Neural progenitor cell (in vitro differentiated cells): ENCODE data around the gene PHF12. TPM values are rescaled to one million over a fixed set of nuclear protein-coding genes. Genes with fewer than 3 reads are reported as not detected.

Source experiments
- DNase-seq: peaks from one replicate; pipeline ENCODE4 v3.0.0-alpha.2; 2016; ENCODE audit warnings: low spot score
- H2AFZ ChIP-seq: fragments of 200-600 bp; sonication (generic); replicated peaks from 2 replicates; pipeline ENCODE4 v1.6.1; 2016; ENCODE audit warnings: antibody characterized with exemption
- H3F3A ChIP-seq: fragments of 200-600 bp; sonication (generic); 2 replicates; pipeline ENCODE4 v1.6.1; 2016; ENCODE audit warnings: antibody characterized with exemption, low read depth
- H3K27ac ChIP-seq: fragments of 200-600 bp; sonication (generic); 2 replicates; pipeline ENCODE4 v1.5.1; 2016; ENCODE audit warnings: mild to moderate bottlenecking
- H3K27me3 ChIP-seq: fragments of 200-600 bp; sonication (generic); 2 replicates; pipeline ENCODE4 v1.6.1; 2016; ENCODE audit warnings: mild to moderate bottlenecking, moderate library complexity
- H3K36me3 ChIP-seq: fragments of 200-600 bp; sonication (generic); 2 replicates; pipeline ENCODE4 v1.5.1; 2016
- H3K4me1 ChIP-seq: fragments of 200-600 bp; sonication (generic); 2 replicates; pipeline ENCODE4 v1.6.1; 2016; ENCODE audit warnings: mixed run types
- H3K4me2 ChIP-seq: fragments of 200-600 bp; sonication (generic); 2 replicates; pipeline ENCODE4 v1.6.1; 2016
- H3K4me3 ChIP-seq: fragments of 200-600 bp; sonication (generic); 2 replicates; pipeline ENCODE4 v1.5.1; 2016
- H3K79me2 ChIP-seq: fragments of 200-600 bp; sonication (generic); 2 replicates; pipeline ENCODE4 v1.6.1; 2016; ENCODE audit warnings: low read depth
- H3K9ac ChIP-seq: fragments of 200-600 bp; sonication (generic); 2 replicates; pipeline ENCODE4 v1.6.1; 2016
- H3K9me3 ChIP-seq: fragments of 200-600 bp; sonication (generic); 2 replicates; pipeline ENCODE4 v1.5.1; 2016; ENCODE audit warnings: low read depth
- H4K20me1 ChIP-seq: fragments of 200-600 bp; sonication (generic); 2 replicates; pipeline ENCODE4 v1.6.1; 2016; ENCODE audit warnings: low read depth
- H3K27ac Mint-ChIP-seq: 3 replicates; pipeline ENCODE4 v1.8.0; 2021; ENCODE audit warnings: mixed read lengths
- H3K27me3 Mint-ChIP-seq: 2 replicates; pipeline ENCODE4 v1.8.0; 2022; ENCODE audit warnings: low read depth, mild to moderate bottlenecking, inconsistent platforms, moderate library complexity, mixed read lengths; ENCODE audit not compliant: insufficient read depth
- H3K36me3 Mint-ChIP-seq: 3 replicates; pipeline ENCODE4 v1.8.0; 2021; ENCODE audit warnings: mixed read lengths
- H3K4me1 Mint-ChIP-seq: 3 replicates; pipeline ENCODE4 v1.8.0; 2021; ENCODE audit warnings: mixed read lengths
- H3K4me3 Mint-ChIP-seq: 3 replicates; pipeline ENCODE4 v1.8.0; 2021; ENCODE audit warnings: mild to moderate bottlenecking, moderate library complexity, mixed read lengths
- H3K9me3 Mint-ChIP-seq: 3 replicates; pipeline ENCODE4 v1.8.0; 2020; ENCODE audit warnings: mixed read lengths
- CTCF ChIP-seq: fragments of 200-600 bp; sonication (generic); IDR thresholded peaks from 2 replicates; pipeline ENCODE4 v1.5.1; 2017; ENCODE audit warnings: antibody characterized with exemption, mild to moderate bottlenecking
- EZH2 ChIP-seq: fragments of 200-600 bp; sonication (generic); IDR thresholded peaks from 2 replicates; pipeline ENCODE4 v1.6.1; 2017; ENCODE audit warnings: antibody characterized with exemption, mild to moderate bottlenecking, moderate library complexity
- EZH2phosphoT487 ChIP-seq: fragments of 200-600 bp; sonication (generic); IDR thresholded peaks from 2 replicates; pipeline ENCODE4 v1.6.1; 2017; ENCODE audit warnings: antibody characterized with exemption
- total RNA-seq: library from RNA; depleted of rRNA; stranded (reverse); fragments of >200 nt; gene quantifications from 2 replicates; pipeline ENCODE4 v1.2.3, GENCODE V29; 2015; ENCODE audit warnings: low replicate concordance

Gene PHF12
- total RNA-seq, 1 donor from 2014 or later: 49.1 TPM

GRCh38 chr17:28969706-28970393 lies 18.5 kb upstream of the PHF12 start:
- Histone ChIP-seq H3K9ac (no peak overlapping the region), H3K4me2 (no peak overlapping the region), H3K79me2 (no peaks in the 10 kb centered on the region), H3F3A (peaks cover 50% of the 10 kb centered on the region), H3K4me3 (no peak overlapping the region), H2AFZ (no peak overlapping the region), H3K36me3 (no peaks in the 10 kb centered on the region), H3K4me1 (peaks cover 58% of the 10 kb centered on the region), H3K27me3 (no peaks in the 10 kb centered on the region), H3K9me3 (no peaks in the 10 kb centered on the region), H4K20me1 (peaks cover 19% of the 10 kb centered on the region), H3K27ac (no peak overlapping the region)
- no peak overlapping the region for H3K27ac Mint-ChIP-seq
- no peaks in the 10 kb centered on the region for H3K36me3 Mint-ChIP-seq
- peaks cover 35% of the 10 kb centered on the region for H3K27me3 Mint-ChIP-seq
- DNase-seq: no peak
- peaks cover 48% of the 10 kb centered on the region for H3K4me1 Mint-ChIP-seq
- TF ChIP-seq CTCF: no peak
- no peak for TF ChIP-seq EZH2phosphoT487
- no peak for TF ChIP-seq EZH2
- H3K9me3 Mint-ChIP-seq: no peaks in the 10 kb centered on the region
- H3K4me3 Mint-ChIP-seq: no peak overlapping the region

GRCh38 chr17:28968914-28969295 lies 17.6 kb upstream of the PHF12 start:
- DNase-seq: no peak
- H3K27me3 ChIP-seq: no peaks in the 10 kb centered on the region
- peak overlapping the region; percentile 65 for H3K4me3 Mint-ChIP-seq
- H3K4me2 ChIP-seq: peak overlapping the region; percentile 74
- H3K27ac ChIP-seq: no peak overlapping the region
- H3K79me2 ChIP-seq: no peaks in the 10 kb centered on the region
- H3K9ac ChIP-seq: no peak overlapping the region
- TF ChIP-seq CTCF (no peak), EZH2phosphoT487 (no peak), EZH2 (no peak)
- H3K36me3 Mint-ChIP-seq: no peaks in the 10 kb centered on the region
- peaks cover 32% of the 10 kb centered on the region for H3K27me3 Mint-ChIP-seq
- H3K9me3 Mint-ChIP-seq: no peaks in the 10 kb centered on the region
- peaks cover 58% of the 10 kb centered on the region for H3K4me1 ChIP-seq
- H3K4me3 ChIP-seq: peak overlapping the region; percentile 27
- H3K9me3 ChIP-seq: no peaks in the 10 kb centered on the region
- H3K4me1 Mint-ChIP-seq: peaks cover 48% of the 10 kb centered on the region
- peaks cover 19% of the 10 kb centered on the region for H4K20me1 ChIP-seq
- H3F3A ChIP-seq: peaks cover 50% of the 10 kb centered on the region
- H3K36me3 ChIP-seq: no peaks in the 10 kb centered on the region
- H3K27ac Mint-ChIP-seq: peak overlapping the region; percentile 74
- H2AFZ ChIP-seq: no peak overlapping the region

- Histone ChIP-seq H3K4me3 (peak overlapping the region; percentile 27), H3K36me3 (no peaks in the 10 kb centered on the region), H3K4me1 (peaks cover 53% of the 10 kb centered on the region), H3K4me2 (peak overlapping the region; percentile 74), H3F3A (peaks cover 50% of the 10 kb centered on the region), H3K27me3 (no peaks in the 10 kb centered on the region), H3K9me3 (no peaks in the 10 kb centered on the region), H3K27ac (no peak overlapping the region), H3K79me2 (no peaks in the 10 kb centered on the region), H4K20me1 (peaks cover 19% of the 10 kb centered on the region), H3K9ac (no peak overlapping the region), H2AFZ (no peak overlapping the region)
- Mint-ChIP-seq H3K9me3 (no peaks in the 10 kb centered on the region), H3K27me3 (peaks cover 29% of the 10 kb centered on the region), H3K36me3 (no peaks in the 10 kb centered on the region), H3K4me3 (peak overlapping the region; percentile 65), H3K27ac (peak overlapping the region; percentile 74), H3K4me1 (peaks cover 48% of the 10 kb centered on the region)
- TF ChIP-seq EZH2: no peak
- no peak for TF ChIP-seq CTCF
- TF ChIP-seq EZH2phosphoT487: no peak
- DNase-seq: peak; percentile 84
These were observed 17.1 kb upstream of the PHF12 start for GRCh38 chr17:28968231-28968913.
